NK-92 (cell line): Measurements from ENCODE around the gene MAGEA9.
"Not testable (repeated sequence)": the region's sequence is repeated elsewhere in the genome, so short reads cannot be mapped to it uniquely, and the experiment has no call there.

ENCODE experiments used
- DNase-seq: peaks from one replicate; lab custom pipeline; 2025; ENCODE audit not compliant: unreplicated experiment; lab: John Stamatoyannopoulos, UW

Gene MAGEA9

DNA sequence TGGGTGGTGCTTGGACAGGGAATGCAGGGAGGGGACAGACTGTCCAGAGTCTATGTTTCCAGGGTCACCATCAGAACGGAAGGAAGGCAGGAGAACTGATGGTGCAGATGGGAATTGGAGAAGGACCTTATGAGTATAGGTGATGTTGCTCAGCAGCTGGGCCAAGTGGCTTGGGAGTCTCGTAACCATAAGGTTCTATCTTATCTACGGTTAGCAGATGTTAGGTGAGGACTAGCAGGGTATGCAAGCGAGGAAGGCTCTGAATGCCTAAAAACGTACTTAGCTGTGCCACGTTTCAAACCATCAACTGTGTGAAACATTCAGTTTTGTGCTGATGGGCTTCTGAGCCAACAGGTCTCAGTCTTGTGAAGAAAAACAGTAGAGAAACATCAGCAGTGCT is 22.4 kb downstream of the MAGEA9 start:
- DNase-seq: no peak

DNA sequence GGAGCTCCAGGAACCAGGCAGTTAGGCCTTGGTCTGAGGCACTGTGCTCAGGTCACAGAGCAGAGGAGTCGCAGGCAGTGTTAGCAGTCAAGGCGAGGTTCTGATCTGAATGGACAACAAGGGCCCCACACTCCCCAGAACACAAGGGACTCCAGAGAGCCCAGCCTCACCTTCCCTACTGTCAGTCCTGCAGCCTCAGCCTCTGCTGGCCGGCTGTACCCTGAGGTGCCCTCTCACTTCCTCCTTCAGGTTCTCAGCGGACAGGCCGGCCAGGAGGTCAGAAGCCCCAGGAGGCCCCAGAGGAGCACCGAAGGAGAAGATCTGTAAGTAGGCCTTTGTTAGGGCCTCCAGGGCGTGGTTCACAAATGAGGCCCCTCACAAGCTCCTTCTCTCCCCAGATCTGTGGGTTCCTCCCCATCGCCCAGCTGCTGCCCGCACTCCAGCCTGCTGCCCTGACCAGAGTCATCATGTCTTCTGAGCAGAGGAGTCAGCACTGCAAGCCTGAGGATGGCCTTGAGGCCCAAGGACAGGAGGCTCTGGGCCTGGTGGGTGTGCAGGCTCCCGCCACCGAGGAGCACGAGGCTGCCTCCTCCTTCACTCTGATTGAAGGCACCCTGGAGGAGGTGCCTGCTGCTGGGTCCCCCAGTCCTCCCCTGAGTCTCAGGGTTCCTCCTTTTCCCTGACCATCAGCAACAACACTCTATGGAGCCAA is 26.2 kb downstream of the MAGEA9 start:
- DNase-seq: no peak

- no peak for DNase-seq
Measured at GRCh38 chrX:149818652-149819051, 36.9 kb downstream of the MAGEA9 start.

DNA sequence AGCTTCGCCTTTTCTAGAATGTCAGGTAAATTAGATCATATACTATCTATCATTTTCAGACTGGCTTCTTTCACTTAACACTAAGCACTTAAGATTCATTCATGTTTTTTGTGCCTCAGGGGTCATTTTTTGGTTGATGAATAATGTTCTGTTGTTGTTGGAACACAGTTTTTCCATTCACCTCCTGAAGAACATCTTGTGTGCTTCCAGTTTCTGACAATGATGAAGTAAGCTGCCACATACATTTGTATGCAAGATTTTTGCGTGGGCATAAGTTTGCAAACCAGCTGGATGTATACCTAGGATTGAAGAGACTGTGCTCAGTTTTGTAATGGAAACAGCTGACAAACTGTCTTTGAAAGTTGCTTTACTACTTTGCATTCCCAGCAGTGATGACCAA is 37.6 kb downstream of the MAGEA9 start:
- DNase-seq: no peak

DNA sequence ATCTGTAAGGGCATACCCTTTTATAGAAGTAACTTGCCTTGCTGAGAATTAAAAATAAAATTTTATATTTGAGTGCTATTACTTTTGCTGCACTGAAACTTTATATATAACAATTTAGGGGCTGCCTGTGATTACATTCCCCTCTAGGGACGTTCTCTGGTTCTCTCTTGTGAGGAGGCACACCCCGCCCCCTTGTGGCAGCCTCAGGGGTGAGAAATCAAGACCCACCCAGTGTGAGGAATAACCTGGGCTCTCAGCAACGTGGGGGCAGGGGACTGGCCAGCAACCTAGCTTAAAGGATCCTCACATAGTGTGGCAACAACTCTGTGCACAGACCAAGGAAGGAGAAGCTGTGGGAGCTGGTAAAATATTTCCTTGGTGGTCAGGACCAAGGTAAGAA is 43.7 kb downstream of the MAGEA9 start:
- DNase-seq: no peak

DNA sequence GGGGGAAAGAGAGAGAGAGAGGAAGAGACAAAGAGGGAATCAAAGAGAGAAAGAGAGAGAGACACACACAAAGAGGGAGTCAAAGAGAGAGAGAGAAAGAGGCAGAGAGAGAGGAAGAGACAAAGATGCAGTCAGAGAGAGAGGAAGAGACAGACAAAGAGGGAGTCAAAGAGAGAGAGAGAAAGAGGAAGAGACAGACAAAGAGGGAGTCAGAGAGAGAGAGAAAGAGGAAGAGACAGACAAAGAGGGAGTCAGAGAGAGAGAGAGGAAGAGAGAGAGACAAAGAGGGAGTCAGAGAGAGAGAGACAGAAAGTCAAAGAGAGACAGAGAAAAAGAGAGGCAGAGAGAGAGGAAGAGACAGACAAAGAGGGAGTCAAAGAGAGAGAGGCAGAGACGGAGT is 45.5 kb downstream of the MAGEA9 start:
- DNase-seq: no peak

- no peak for DNase-seq
Measured at GRCh38 chrX:149829751-149830191, 48.0 kb downstream of the MAGEA9 start.

DNA sequence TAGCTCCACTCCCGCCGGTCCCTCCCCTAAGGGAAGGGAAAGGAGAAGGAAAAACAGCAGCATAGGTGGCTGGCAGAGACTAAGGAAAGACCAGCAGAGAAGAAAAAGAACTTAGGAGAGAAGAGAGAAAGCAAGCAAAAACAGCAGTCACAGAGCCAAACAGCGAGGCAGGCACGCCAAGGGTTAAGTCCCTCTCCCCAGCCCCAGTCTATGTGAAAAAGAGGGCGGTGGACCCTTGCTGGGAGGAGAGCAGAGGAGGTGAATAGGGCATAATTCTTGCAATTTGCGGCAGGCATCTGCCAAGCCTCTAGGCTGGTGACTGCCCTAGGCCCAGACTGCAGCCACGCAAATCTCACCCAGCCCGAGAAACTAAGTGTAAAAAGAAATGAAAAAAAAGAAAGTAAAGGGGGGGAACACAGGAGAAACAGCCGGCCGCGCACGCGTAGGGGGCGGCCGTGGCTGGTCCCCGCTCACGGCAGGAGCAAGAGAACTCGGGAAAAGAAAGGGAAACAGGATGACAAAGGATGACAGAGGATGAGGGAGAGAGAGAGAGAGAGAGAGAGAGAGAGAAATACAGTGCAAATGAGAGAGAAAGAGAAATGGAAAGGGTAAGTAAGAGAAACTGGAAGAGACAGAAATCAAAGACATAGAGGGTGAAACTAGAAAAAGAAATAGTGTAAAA is 48.6 kb downstream of the MAGEA9 start:
- DNase-seq: no peak

- no peak for DNase-seq
Measured at GRCh38 chrX:149831473-149831872, 49.7 kb downstream of the MAGEA9 start.

GRCh38 chrX:149836728-149837127 is 55.0 kb downstream of the MAGEA9 start:
- DNase-seq: not testable (repeated sequence)

DNA sequence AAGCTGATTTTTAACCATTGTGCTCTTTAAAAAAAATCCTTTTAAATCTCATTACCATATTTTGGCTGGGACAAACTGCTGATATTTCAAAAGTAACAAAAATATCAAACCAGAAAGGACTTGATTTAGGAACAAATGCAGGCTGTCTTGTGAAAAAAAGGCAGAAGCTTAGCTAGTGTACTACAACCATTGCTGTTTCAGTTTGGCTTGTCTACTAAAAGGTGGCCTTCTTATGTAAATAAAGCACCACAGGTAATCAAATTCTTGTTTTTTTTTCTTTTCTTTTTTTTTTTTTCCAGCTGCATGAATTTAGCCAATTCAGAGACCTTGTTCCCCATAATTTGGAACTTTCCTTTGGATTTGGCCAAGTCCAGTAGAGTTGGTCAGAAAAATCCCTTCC is 55.4 kb downstream of the MAGEA9 start:
- no peak for DNase-seq
